Adrenal gland (tissue), 12 donors: ENCODE data around the gene CLDN20. TPM values are rescaled to one million over a fixed set of nuclear protein-coding genes. Genes with fewer than 3 reads are reported as not detected.
A peak's percentile ranks its signal among the peaks of the same experiment; 100 is the strongest.

Experiments
- DNase-seq, 7 donors: peaks; one replicate each; pipeline ENCODE4 v3.0.0-alpha.2; 2019 to 2020
- H3K27ac ChIP-seq, 5 donors: fragments of 200-600 bp; sonication (generic) in 4 of 5; 1 replicate in 3 of 5; 2 replicates in 2 of 5; pipeline versions ENCODE4 v1.5.1 to v1.8.0; 2016 to 2020; ENCODE audit warnings: mild to moderate bottlenecking in 1 of 5
- H3K27me3 ChIP-seq: fragments of 200-600 bp; 2 replicates; pipeline ENCODE4 v1.8.0; 2021
- H3K36me3 ChIP-seq, 2 donors: fragments of 200-600 bp; replicated peaks in 1 of 2; 1 replicate in 1 of 2; 2 replicates in 1 of 2; pipeline versions ENCODE4 v1.5.1 to v1.8.0; 2018 to 2022
- H3K4me1 ChIP-seq, 2 donors: fragments of 200-600 bp; replicated peaks in 1 of 2; 1 replicate in 1 of 2; 2 replicates in 1 of 2; pipeline versions ENCODE4 v1.5.1 to v1.8.0; 2018 to 2021
- H3K4me3 ChIP-seq, 4 donors: fragments of 200-600 bp; sonication (generic) in 3 of 4; one replicate each; pipeline ENCODE4 v1.5.1; 2016 to 2018
- H3K9me3 ChIP-seq, 3 donors: fragments of 200-600 bp; sonication (generic) in 1 of 3; replicated peaks in 1 of 3; 1 replicate in 2 of 3; 2 replicates in 1 of 3; pipeline versions ENCODE4 v1.5.1 to v1.8.0; 2016 to 2021
- CTCF ChIP-seq, 6 experiments: fragments of 450-650 bp in 4 of 6; fragments of 200-600 bp in 2 of 6; sonication (generic) in 1 of 6; IDR thresholded peaks; 1 replicate in 5 of 6; 2 replicates in 1 of 6; pipeline versions ENCODE4 v1.5.1 to v1.8.0; 2016 to 2021; ENCODE audit warnings: antibody characterized with exemption in 6 of 6, mild to moderate bottlenecking in 2 of 6, moderate library complexity in 1 of 6
- POLR2A ChIP-seq, 2 donors: fragments of 450-650 bp; IDR thresholded peaks; one replicate each; pipeline ENCODE4 v1.6.1; 2017; ENCODE audit warnings: antibody characterized with exemption in 2 of 2, mild to moderate bottlenecking in 2 of 2, moderate library complexity in 1 of 2
- whole genome bisulfite sequencing, 4 donors: extraction: QIAGEN DNeasy Blood & Tissue Kit in 2 of 4; methylation state at CpG; one replicate each; pipeline versions ENCODE4 v1.1.5 to v1.1.7; 2013 to 2017; 5-methylcytosine and 5-hydroxymethylcytosine counted together
- intact Hi-C, 2 donors: fragments of 100-400 bp; cut with DNase I; formaldehyde crosslinking; loops; one replicate each; pipeline versions ENCODE4 v1.14.1 to v1.15.0; 2022 to 2023
- polyA plus RNA-seq, 3 donors: library from polyadenylated mRNA; stranded (reverse); fragments of 200-250 nt in 2 of 3; fragments of 350-450 nt in 1 of 3; fragmentation: Illumina TruSeq in 1 of 3; extraction: RNeasy Lipid Tissue Mini Kit (QIAGEN cat#74804) in 1 of 3; gene quantifications; one replicate each; pipeline ENCODE4 v1.2.3, GENCODE V29; 2013 to 2014
- total RNA-seq, 9 donors: library from RNA; depleted of rRNA in 4 of 9; stranded (reverse); fragments of >200 nt in 4 of 9; fragments of 120-200 nt in 1 of 9; fragmentation: NEBNext Ultra II Directional in 1 of 9; extraction: Animal tissue kit (Norgen Biotek cat#: 25700) in 1 of 9; gene quantifications; one replicate each; pipeline versions ENCODE4 v1.1.0 to v1.2.4, GENCODE V29; 2013 to 2023
- donor health status: healthy with polysubstance abuse.
- donor health status: Bipolar disorder and iron deficiency.
- donor health status: DM: yes; HTN: yes; CAD: no.
- donor health status: DM: no; HTN: no; CAD: no.
- donor health status: DM: no; HTN: no; CAD: no.
- donor health status: DM: yes; HTN: yes; CAD: no.

The CLDN20 gene
- total and polyA plus RNA-seq, 12 donors: not detected

GRCh38 chr6:155250701-155251381 is 13.0 kb upstream of the CLDN20 start:
- Histone ChIP-seq H3K9me3 (no peaks in the 10 kb centered on the region), H3K36me3 (peaks cover 0 to 7% of the 10 kb centered on the region in 2 donors), H3K4me1 (peaks cover 11 to 16% of the 10 kb centered on the region in 2 donors), H3K27me3 (no peaks in the 10 kb centered on the region), H3K4me3 (no peak overlapping the region), H3K27ac (no peak overlapping the region)
- no peak for DNase-seq
- TF ChIP-seq POLR2A (IDR thresholded peaks at IDR 0.05): no peak
- TF ChIP-seq CTCF (IDR thresholded peaks at IDR 0.05): no peak
- WGBS, 4 donors: 90 to 97% (median 94%) methylated on average over 10 of the region's 10 CpGs
- intact Hi-C loops: no loop called here

- intact Hi-C loops: no loop called here
- H3K36me3 ChIP-seq: peaks cover 0 to 19% of the 10 kb centered on the region in 2 donors
- no peak overlapping the region for H3K4me3 ChIP-seq
- H3K4me1 ChIP-seq: peaks cover 11 to 16% of the 10 kb centered on the region in 2 donors
- TF ChIP-seq POLR2A (IDR thresholded peaks at IDR 0.05) (no peak), CTCF (IDR thresholded peaks at IDR 0.05) (no peak)
- DNase-seq: no peak
- no peaks in the 10 kb centered on the region for H3K27me3 ChIP-seq
- no peaks in the 10 kb centered on the region for H3K9me3 ChIP-seq
- 95 to 98% (median 96%) methylated on average over 8 of the region's 8 CpGs for WGBS, 4 donors
- H3K27ac ChIP-seq: peak overlapping the region in 3 of 5 donors; percentile 30 to 83 (median 67)
Measured at GRCh38 chr6:155252581-155252980, 11.2 kb upstream of the CLDN20 start.

GRCh38 chr6:155253337-155253736 is 10.5 kb upstream of the CLDN20 start:
- peak in 1 of 2 donors; percentile 25 for TF ChIP-seq POLR2A (IDR thresholded peaks at IDR 0.05)
- TF ChIP-seq CTCF (IDR thresholded peaks at IDR 0.05): no peak
- Histone ChIP-seq H3K4me3 (no peak overlapping the region), H3K9me3 (no peaks in the 10 kb centered on the region), H3K27ac (peak overlapping the region; percentile 17 to 83 (median 67)), H3K36me3 (peaks cover 0 to 27% of the 10 kb centered on the region in 2 donors), H3K4me1 (peaks cover 11 to 16% of the 10 kb centered on the region in 2 donors), H3K27me3 (no peaks in the 10 kb centered on the region)
- peak; percentile 45 to 81 (median 71) for DNase-seq
- WGBS, 4 donors: 38 to 41% (median 39%) methylated on average over 1 of the region's 1 CpG
- intact Hi-C loops: no loop called here

DNA sequence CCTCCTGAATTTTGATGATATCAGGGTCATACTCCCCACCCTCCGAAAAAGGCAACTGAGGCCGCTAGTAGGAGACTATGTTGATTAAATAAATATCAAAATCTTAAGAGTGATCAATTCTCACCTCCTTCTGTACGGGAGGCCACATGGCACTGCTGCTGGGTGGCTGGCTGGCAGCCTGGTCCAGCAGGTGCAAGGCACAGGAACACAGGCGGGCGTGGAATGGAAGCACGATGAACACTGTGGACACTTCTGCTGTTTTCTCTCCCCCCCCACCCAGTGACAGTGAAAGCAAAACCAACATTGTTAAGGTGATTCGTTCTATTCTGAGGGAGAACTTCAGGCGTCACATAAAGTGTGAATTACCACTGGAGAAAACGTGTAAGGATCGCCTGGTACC is 9.7 kb upstream of the CLDN20 start:
- no peak overlapping the region for H3K4me3 ChIP-seq
- TF ChIP-seq POLR2A (IDR thresholded peaks at IDR 0.05) (no peak), CTCF (IDR thresholded peaks at IDR 0.05) (no peak)
- no peaks in the 10 kb centered on the region for H3K27me3 ChIP-seq
- intact Hi-C loops: no loop called here
- DNase-seq: no peak
- H3K4me1 ChIP-seq: peaks cover 11 to 16% of the 10 kb centered on the region in 2 donors
- no peaks in the 10 kb centered on the region for H3K9me3 ChIP-seq
- peak overlapping the region in 2 of 5 donors; percentile 67 to 83 for H3K27ac ChIP-seq
- WGBS, 4 donors: 93 to 95% (median 93%) methylated on average over 10 of the region's 10 CpGs
- H3K36me3 ChIP-seq: peaks cover 0 to 33% of the 10 kb centered on the region in 2 donors
